IPS DF 6.9 (cell line): ENCODE data around the gene RGS1.

Experiments used
- DNase-seq: peaks from one replicate; pipeline ENCODE4 v3.0.0-alpha.2; 2013; ENCODE audit warnings: low read depth, low spot score
- H3K27ac ChIP-seq: one replicate; pipeline ENCODE4 v1.5.1; 2013; ENCODE audit warnings: low read length, control low read depth
- H3K27me3 ChIP-seq: 2 replicates; pipeline ENCODE4 v1.6.1; 2013; ENCODE audit warnings: mild to moderate bottlenecking, low read length; ENCODE audit not compliant: control insufficient read depth, insufficient read depth
- H3K36me3 ChIP-seq: 2 replicates; pipeline ENCODE4 v1.6.1; 2013; ENCODE audit warnings: low read length; ENCODE audit not compliant: control insufficient read depth, insufficient read depth
- H3K4me1 ChIP-seq: 2 replicates; pipeline ENCODE4 v1.6.1; 2013; ENCODE audit warnings: low read length; ENCODE audit not compliant: control insufficient read depth, insufficient read depth
- H3K4me3 ChIP-seq: 2 replicates; pipeline ENCODE4 v1.5.1; 2013; ENCODE audit warnings: mild to moderate bottlenecking, low read length
- H3K9me3 ChIP-seq: 2 replicates; pipeline ENCODE4 v1.6.1; 2013; ENCODE audit warnings: low read length, inconsistent platforms; ENCODE audit not compliant: control insufficient read depth, insufficient read depth
- WGBS: extraction: QIAGEN DNeasy Blood & Tissue Kit; methylation state at CpG from one replicate; pipeline ENCODE4 v1.1.7; 2013; ENCODE audit warnings: mixed read lengths, missing lambda C conversion rate; ENCODE audit not compliant: insufficient read length, insufficient coverage; 5-methylcytosine and 5-hydroxymethylcytosine counted together

Gene RGS1

GRCh38 chr1:192571668-192572067, 3.9 kb upstream of the RGS1 start:
- H3K27me3 ChIP-seq, result no peaks in the 10 kb centered on the region
- DNase-seq, result no peak
- WGBS, result 100% methylated on average over 1 of the region's 2 CpGs
- H3K36me3 ChIP-seq, result no peaks in the 10 kb centered on the region
- no peaks in the 10 kb centered on the region for H3K9me3 ChIP-seq
- no peak overlapping the region for H3K4me3 ChIP-seq
- H3K4me1 ChIP-seq, result no peaks in the 10 kb centered on the region
- H3K27ac ChIP-seq, result no peak overlapping the region

GRCh38 chr1:192573499-192573898, 2.1 kb upstream of the RGS1 start:
- no peaks in the 10 kb centered on the region for H3K9me3 ChIP-seq
- no peaks in the 10 kb centered on the region for H3K27me3 ChIP-seq
- whole genome bisulfite sequencing, result no CpG with 5 or more reads among the region's 1 CpG
- DNase-seq, result no peak
- H3K27ac ChIP-seq, result no peak overlapping the region
- H3K4me1 ChIP-seq, result no peaks in the 10 kb centered on the region
- H3K36me3 ChIP-seq, result no peaks in the 10 kb centered on the region
- no peak overlapping the region for H3K4me3 ChIP-seq

GRCh38 chr1:192574073-192574472, 1.5 kb upstream of the RGS1 start:
- H3K27ac ChIP-seq, result no peak overlapping the region
- DNase-seq, result no peak
- WGBS, result no CpG with 5 or more reads among the region's 1 CpG
- H3K9me3 ChIP-seq, result no peaks in the 10 kb centered on the region
- H3K36me3 ChIP-seq, result no peaks in the 10 kb centered on the region
- no peaks in the 10 kb centered on the region for H3K27me3 ChIP-seq
- no peaks in the 10 kb centered on the region for H3K4me1 ChIP-seq
- H3K4me3 ChIP-seq, result no peak overlapping the region

- no peak overlapping the region for H3K27ac ChIP-seq
- H3K4me1 ChIP-seq, result no peaks in the 10 kb centered on the region
- WGBS, result no CpG with 5 or more reads among the region's 1 CpG
- H3K36me3 ChIP-seq, result no peaks in the 10 kb centered on the region
- H3K9me3 ChIP-seq, result no peaks in the 10 kb centered on the region
- H3K27me3 ChIP-seq, result no peaks in the 10 kb centered on the region
- no peak for DNase-seq
- no peak overlapping the region for H3K4me3 ChIP-seq
These were observed 894 bp downstream of the RGS1 start for GRCh38 chr1:192576190-192577144.

- no peaks in the 10 kb centered on the region for H3K36me3 ChIP-seq
- H3K9me3 ChIP-seq, result no peaks in the 10 kb centered on the region
- H3K4me1 ChIP-seq, result no peaks in the 10 kb centered on the region
- WGBS, result no CpG with 5 or more reads among the region's 2 CpGs
- no peak overlapping the region for H3K27ac ChIP-seq
- no peaks in the 10 kb centered on the region for H3K27me3 ChIP-seq
- DNase-seq, result no peak
- no peak overlapping the region for H3K4me3 ChIP-seq
These were observed 1.9 kb downstream of the RGS1 start for GRCh38 chr1:192577145-192578140.

- no peaks in the 10 kb centered on the region for H3K4me1 ChIP-seq
- no peaks in the 10 kb centered on the region for H3K36me3 ChIP-seq
- no peak overlapping the region for H3K4me3 ChIP-seq
- DNase-seq, result no peak
- no peaks in the 10 kb centered on the region for H3K9me3 ChIP-seq
- no peaks in the 10 kb centered on the region for H3K27me3 ChIP-seq
- no CpG with 5 or more reads among the region's 1 CpG for WGBS
- no peak overlapping the region for H3K27ac ChIP-seq
These were observed 2.8 kb downstream of the RGS1 start for GRCh38 chr1:192578144-192578909.

- no peaks in the 10 kb centered on the region for H3K9me3 ChIP-seq
- no peak overlapping the region for H3K27ac ChIP-seq
- H3K36me3 ChIP-seq, result no peaks in the 10 kb centered on the region
- H3K4me1 ChIP-seq, result no peaks in the 10 kb centered on the region
- H3K4me3 ChIP-seq, result no peak overlapping the region
- WGBS, result no CpG with 5 or more reads among the region's 6 CpGs
- no peaks in the 10 kb centered on the region for H3K27me3 ChIP-seq
- no peak for DNase-seq
These were observed 3.6 kb downstream of the RGS1 start for GRCh38 chr1:192579010-192579738.

- no peak for DNase-seq
- Histone ChIP-seq H3K4me3 (no peak overlapping the region), H3K27me3 (no peaks in the 10 kb centered on the region), H3K4me1 (no peaks in the 10 kb centered on the region), H3K9me3 (no peaks in the 10 kb centered on the region), H3K27ac (no peak overlapping the region), H3K36me3 (no peaks in the 10 kb centered on the region)
- WGBS, result no CpG with 5 or more reads among the region's 3 CpGs
These were observed 4.9 kb downstream of the RGS1 start for GRCh38 chr1:192580351-192580962.

GRCh38 chr1:192581131-192581927, 5.8 kb downstream of the RGS1 start:
- no peaks in the 10 kb centered on the region for H3K27me3 ChIP-seq
- no peaks in the 10 kb centered on the region for H3K9me3 ChIP-seq
- no CpG with 5 or more reads among the region's 4 CpGs for WGBS
- no peaks in the 10 kb centered on the region for H3K4me1 ChIP-seq
- H3K27ac ChIP-seq, result no peak overlapping the region
- H3K4me3 ChIP-seq, result no peak overlapping the region
- DNase-seq, result no peak
- H3K36me3 ChIP-seq, result no peaks in the 10 kb centered on the region
